HG03280 (cell line): Measurements from ENCODE around the gene ODF2L.

Experiments used
- ATAC-seq: cut with Tn5 transposase; IDR thresholded peaks from one replicate; pipeline ENCODE4 v1.9.1; 2021; ENCODE audit warnings: mild to moderate bottlenecking, moderate library complexity; ENCODE audit not compliant: unreplicated experiment

ODF2L gene, protein sequence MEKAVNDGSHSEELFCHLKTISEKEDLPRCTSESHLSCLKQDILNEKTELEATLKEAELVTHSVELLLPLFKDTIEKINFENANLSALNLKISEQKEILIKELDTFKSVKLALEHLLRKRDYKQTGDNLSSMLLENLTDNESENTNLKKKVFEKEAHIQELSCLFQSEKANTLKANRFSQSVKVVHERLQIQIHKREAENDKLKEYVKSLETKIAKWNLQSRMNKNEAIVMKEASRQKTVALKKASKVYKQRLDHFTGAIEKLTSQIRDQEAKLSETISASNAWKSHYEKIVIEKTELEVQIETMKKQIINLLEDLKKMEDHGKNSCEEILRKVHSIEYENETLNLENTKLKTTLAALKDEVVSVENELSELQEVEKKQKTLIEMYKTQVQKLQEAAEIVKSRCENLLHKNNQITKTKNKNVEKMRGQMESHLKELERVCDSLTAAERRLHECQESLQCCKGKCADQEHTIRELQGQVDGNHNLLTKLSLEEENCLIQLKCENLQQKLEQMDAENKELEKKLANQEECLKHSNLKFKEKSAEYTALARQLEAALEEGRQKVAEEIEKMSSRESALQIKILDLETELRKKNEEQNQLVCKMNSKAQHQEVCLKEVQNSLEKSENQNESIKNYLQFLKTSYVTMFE

GRCh38 chr1:86395751-86396497 is at the start of gene ODF2L:
Gene ODF2L, minus strand, starts transcription at chr1:86396323. Its CDS starts 9,296 bp downstream, at chr1:86387027.
- peak; percentile 100 for ATAC-seq

DNA sequence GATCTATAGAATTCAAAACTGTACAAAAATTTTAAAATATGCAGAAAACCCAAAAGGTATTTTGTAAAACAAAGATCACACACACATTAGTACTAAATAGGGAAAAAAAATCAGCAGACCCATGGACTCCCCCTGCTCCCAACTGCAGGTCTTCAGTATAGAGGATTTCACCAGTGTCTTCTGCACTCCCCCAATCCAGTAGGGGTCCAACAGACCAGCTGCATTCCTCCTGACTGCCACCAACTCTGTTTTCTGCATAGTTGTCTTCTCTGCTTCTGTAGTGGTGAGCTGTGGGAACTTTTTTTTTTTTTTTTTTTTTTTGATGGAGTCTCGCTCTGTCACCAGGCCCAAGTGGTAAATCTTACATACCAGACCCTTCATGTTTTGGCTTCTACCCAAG is 49.8 kb upstream of the ODF2L start:
- ATAC-seq: no peak

- ATAC-seq: no peak
Observed at GRCh38 chr1:86441997-86442396, 45.9 kb upstream of the ODF2L start.

- no peak for ATAC-seq
Observed at GRCh38 chr1:86441581-86441980, 45.5 kb upstream of the ODF2L start.

- ATAC-seq: no peak
Observed at GRCh38 chr1:86436041-86436440, 39.9 kb upstream of the ODF2L start.

- no peak for ATAC-seq
Observed at GRCh38 chr1:86435327-86435726, 39.2 kb upstream of the ODF2L start.

DNA sequence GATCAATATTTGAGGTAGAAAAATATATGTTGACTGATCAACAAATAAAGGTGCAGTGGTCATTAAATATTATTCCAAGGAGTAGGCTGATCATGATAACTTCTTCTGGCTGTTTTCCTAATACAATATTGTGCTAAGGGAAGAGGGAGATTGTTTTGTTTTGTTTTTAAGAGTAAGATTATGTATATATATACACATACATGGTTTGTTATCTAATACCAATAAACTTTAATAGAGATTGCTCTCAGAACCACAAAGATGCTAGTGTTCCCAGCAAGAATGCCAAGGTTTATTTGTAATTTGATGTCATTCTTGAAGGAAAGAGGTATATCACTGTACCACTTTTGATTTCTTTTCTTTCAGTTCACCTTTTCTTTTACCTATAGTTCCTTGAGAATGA is 37.9 kb upstream of the ODF2L start:
- no peak for ATAC-seq

DNA sequence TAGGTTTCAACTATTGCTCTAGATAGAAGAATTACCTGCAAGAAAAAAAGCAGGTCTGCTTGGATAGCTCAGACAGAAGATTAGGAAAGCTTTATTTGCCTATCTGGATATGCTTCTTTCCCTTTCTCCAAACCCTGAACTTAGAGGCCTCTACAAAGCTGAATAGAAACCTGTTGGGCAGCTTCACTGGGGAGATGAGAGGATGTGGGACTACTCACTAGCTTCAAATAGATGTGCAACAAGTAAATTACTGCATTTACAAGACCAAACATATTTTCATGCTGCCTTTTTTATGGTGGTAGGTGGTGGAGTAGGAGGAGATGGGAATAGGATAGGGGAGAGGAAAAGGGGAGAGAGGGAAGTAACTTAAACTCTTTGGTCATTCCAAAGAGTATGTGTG is 34.3 kb upstream of the ODF2L start:
- no peak for ATAC-seq

DNA sequence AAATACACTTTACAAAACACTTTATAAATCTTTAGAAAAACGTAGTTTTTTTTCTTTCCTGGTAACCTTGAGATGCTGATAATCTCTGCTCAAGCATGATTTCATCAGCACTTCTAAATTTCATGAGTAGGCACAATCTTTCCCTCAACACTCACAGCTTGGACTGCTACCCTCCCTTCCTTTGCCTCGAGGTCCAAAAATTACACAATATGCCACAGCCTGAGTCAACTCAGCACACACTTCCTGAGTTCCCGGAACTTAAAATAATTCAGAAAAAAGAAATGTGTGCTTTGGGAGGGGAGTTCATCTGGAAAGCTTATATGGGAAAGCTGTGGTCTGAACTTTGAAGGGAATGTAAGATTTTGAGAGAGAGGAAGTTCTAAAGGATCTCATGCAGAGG is 33.7 kb upstream of the ODF2L start:
- ATAC-seq: no peak

- no peak for ATAC-seq
Observed at GRCh38 chr1:86429122-86429725, 33.1 kb upstream of the ODF2L start.

GRCh38 chr1:86423873-86424272 is 27.8 kb upstream of the ODF2L start, which contains the start of gene CLCA2:
Gene CLCA2, plus strand, starts transcription at chr1:86424171. Its CDS starts 77 bp downstream, at chr1:86424248.
- ATAC-seq: no peak

DNA sequence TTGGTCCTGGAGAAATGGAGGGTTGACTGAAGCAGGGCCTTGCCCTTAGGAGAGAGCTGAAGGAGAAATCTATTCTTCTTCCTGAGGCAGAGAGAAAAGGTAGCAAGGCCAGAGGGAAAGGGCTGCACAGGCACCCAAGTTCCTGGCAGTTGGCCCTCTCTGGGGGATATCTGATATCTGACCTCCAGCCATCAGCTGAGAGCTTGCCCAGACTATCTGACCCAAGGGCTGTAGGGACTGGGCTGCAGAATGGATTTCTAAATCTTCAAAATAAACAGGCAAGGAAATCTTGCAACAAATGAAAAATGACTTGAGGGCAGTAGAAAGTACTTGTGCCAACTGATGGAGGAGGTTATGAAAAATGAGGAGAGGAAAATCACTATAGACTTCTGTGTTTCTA is 27.4 kb upstream of the ODF2L start:
- ATAC-seq: no peak

GRCh38 chr1:86421601-86422280 is 25.6 kb upstream of the ODF2L start:
- no peak for ATAC-seq

DNA sequence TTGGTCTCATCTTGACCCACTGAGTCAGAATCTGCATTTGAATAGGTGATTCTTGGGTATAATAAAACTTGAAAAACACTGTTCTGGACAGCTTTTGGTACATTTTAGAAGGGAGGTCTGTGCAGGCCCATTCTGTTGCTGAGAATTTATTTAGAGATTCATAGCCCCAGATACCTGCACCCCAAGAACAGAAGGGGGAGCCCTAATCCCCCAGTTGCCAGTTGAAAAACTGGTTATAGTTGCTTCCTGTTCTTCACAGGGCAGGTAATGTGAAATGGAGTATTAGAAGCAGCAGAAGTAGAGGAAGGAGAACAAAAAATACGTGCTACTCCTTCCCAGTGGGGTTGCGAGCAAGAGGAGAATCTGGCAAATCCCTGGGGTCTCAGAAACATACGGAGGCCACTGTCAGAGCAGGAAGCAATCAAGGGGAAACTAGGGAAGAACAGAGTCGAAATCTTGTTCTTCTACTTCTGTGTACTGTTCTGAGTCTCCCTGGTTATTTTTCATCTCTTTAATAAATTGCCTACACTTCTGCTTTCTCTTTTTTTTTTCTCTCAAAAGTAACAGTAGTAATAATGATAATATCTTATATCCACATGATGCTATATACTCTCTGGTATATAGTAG is 23.3 kb upstream of the ODF2L start:
- peak; percentile 89 for ATAC-seq

GRCh38 chr1:86416343-86416742 is 20.2 kb upstream of the ODF2L start:
- ATAC-seq: no peak

- no peak for ATAC-seq
Observed at GRCh38 chr1:86410879-86411278, 14.8 kb upstream of the ODF2L start.

- ATAC-seq: no peak
Observed at GRCh38 chr1:86409416-86410021, 13.4 kb upstream of the ODF2L start.

GRCh38 chr1:86396498-86396890 is 371 bp upstream of the ODF2L start:
- ATAC-seq: peak; percentile 19

DNA sequence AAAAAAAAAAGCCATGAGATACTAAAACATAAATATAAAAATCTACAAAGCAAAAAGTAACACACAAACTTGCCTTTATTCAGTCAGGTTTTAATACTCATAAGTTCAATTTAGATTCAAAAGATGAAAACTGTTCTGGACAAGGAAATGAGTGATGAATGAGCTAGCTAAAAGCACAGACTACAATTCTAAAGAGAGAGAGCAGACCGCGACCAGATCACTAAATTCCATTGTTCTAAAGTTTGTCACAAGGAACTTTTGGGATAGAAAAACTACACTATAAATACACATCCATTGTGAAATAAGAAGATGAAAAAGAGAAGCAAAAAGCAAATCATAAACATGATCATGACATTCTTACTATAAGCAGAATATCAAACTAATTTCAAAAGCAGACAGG is 1.7 kb downstream of the ODF2L start:
- no peak for ATAC-seq

GRCh38 chr1:86389307-86389706 is 6.8 kb downstream of the ODF2L start:
- ATAC-seq: peak; percentile 95
